Chondrocyte (in vitro differentiated cells): ENCODE data around the gene GPR87. TPM values are rescaled to one million over a fixed set of nuclear protein-coding genes. Genes with fewer than 3 reads are reported as not detected.

ENCODE experiments used
- DNase-seq: peaks from one replicate; pipeline ENCODE4 v3.0.0; 2021; ENCODE audit warnings: mixed read lengths, low spot score
- H3K27ac Mint-ChIP-seq: one replicate; pipeline ENCODE4 v1.8.0; 2021; ENCODE audit warnings: mild to moderate bottlenecking, moderate library complexity, mixed read lengths; ENCODE audit not compliant: unreplicated experiment
- H3K27me3 Mint-ChIP-seq: 2 replicates; pipeline ENCODE4 v1.8.0; 2021; ENCODE audit warnings: low read depth, mixed read lengths
- H3K36me3 Mint-ChIP-seq: 2 replicates; pipeline ENCODE4 v1.8.0; 2021; ENCODE audit warnings: low read depth, mixed read lengths
- H3K4me1 Mint-ChIP-seq: 2 replicates; pipeline ENCODE4 v1.8.0; 2021; ENCODE audit warnings: low read depth, mild to moderate bottlenecking, mixed read lengths
- H3K4me3 Mint-ChIP-seq: one replicate; pipeline ENCODE4 v1.8.0; 2021; ENCODE audit warnings: mild to moderate bottlenecking, moderate library complexity, mixed read lengths; ENCODE audit not compliant: unreplicated experiment
- H3K9me3 Mint-ChIP-seq: 2 replicates; pipeline ENCODE4 v1.8.0; 2021; ENCODE audit warnings: low read depth, mixed read lengths
- total RNA-seq: library from RNA; stranded (reverse); gene quantifications from 3 replicates; pipeline ENCODE4 v1.2.1, GENCODE V29; 2021
- TF ChIP-seq, protein P1 (sequence below): fragments of 200-600 bp; sonication (generic); IDR thresholded peaks from 2 replicates; pipeline ENCODE4 v1.5.0; 2021; ENCODE audit warnings: antibody characterized with exemption, mild to moderate bottlenecking, moderate library complexity

The GPR87 gene
- total RNA-seq, 1 donor from 2014 or later, result not detected

DNA sequence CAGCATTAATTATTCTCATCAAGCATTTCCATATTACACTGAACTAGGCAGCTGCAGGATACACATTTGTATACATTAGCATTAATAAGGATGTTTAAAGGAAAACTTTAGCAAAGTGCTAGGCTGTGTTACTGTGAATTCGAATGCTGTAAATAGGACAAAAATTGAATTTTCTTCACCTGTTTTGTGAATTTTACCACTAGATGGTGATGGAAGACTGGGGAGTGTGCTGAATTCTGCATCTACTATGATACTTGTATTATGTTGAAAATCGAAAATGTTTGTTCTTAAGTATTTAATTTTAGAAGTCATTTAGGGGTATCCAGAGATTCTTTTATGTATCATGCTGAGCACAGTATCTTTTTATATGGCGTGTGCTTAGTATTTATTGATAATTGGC, 25.9 kb downstream of the GPR87 start:
- Mint-ChIP-seq H3K36me3 (no peaks in the 10 kb centered on the region), H3K27me3 (no peaks in the 10 kb centered on the region)
- no peak for DNase-seq

DNA sequence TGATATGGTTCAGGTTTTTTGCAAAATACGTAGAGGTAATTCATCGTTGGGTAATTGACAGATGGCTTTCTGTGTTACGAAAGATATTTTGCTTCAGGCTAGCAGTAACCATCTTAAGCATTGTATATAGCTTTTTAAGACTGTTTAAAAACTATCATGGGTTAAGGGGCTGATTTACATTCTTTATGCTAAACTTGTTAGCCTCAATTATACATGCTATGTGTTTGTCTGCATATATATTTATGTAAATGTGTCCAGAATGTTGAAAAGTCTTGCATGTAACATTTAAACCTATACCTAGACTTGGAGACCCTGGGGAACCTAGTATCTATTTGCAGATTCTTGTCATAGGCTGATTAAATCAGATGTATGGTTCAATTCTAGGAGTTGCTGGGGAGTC, 27.2 kb downstream of the GPR87 start:
- Mint-ChIP-seq H3K4me3 (no peak overlapping the region), H3K36me3 (no peaks in the 10 kb centered on the region), H3K9me3 (no peaks in the 10 kb centered on the region), H3K27me3 (no peaks in the 10 kb centered on the region), H3K27ac (no peak overlapping the region), H3K4me1 (no peaks in the 10 kb centered on the region)
- no peak for DNase-seq
- TF ChIP-seq, protein P1, sequence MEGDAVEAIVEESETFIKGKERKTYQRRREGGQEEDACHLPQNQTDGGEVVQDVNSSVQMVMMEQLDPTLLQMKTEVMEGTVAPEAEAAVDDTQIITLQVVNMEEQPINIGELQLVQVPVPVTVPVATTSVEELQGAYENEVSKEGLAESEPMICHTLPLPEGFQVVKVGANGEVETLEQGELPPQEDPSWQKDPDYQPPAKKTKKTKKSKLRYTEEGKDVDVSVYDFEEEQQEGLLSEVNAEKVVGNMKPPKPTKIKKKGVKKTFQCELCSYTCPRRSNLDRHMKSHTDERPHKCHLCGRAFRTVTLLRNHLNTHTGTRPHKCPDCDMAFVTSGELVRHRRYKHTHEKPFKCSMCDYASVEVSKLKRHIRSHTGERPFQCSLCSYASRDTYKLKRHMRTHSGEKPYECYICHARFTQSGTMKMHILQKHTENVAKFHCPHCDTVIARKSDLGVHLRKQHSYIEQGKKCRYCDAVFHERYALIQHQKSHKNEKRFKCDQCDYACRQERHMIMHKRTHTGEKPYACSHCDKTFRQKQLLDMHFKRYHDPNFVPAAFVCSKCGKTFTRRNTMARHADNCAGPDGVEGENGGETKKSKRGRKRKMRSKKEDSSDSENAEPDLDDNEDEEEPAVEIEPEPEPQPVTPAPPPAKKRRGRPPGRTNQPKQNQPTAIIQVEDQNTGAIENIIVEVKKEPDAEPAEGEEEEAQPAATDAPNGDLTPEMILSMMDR, result no peak

More for the DNA sequence above, 25.9 kb downstream of the GPR87 start:
- Mint-ChIP-seq H3K4me1 (no peaks in the 10 kb centered on the region), H3K9me3 (no peaks in the 10 kb centered on the region), H3K4me3 (no peak overlapping the region), H3K27ac (no peak overlapping the region)
- TF ChIP-seq, protein P1, result peak; percentile 88

DNA sequence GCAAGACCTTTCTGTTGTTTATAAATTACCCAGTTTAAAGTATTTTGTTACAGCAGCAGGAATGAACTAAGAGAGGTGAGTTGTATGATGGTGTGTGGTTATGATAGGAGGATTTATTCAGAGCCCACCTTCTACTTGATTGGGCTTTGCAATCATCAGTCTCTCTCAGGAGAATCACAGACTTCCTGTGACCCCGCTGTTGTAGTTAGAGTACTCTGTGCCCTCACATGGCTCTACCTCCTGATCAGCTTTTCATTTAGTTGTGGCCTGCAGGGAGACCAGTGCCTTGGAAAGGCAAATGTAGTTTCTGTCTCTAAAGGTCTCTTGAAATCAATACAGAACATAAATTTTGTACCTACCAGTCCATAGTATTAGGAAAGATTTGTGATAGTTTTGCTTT, 30.7 kb downstream of the GPR87 start:
- no peak for DNase-seq
- Mint-ChIP-seq H3K9me3 (no peaks in the 10 kb centered on the region), H3K4me1 (peaks cover 11% of the 10 kb centered on the region), H3K27ac (no peak overlapping the region), H3K4me3 (no peak overlapping the region), H3K27me3 (no peaks in the 10 kb centered on the region), H3K36me3 (no peaks in the 10 kb centered on the region)
- TF ChIP-seq, protein P1, result no peak

DNA sequence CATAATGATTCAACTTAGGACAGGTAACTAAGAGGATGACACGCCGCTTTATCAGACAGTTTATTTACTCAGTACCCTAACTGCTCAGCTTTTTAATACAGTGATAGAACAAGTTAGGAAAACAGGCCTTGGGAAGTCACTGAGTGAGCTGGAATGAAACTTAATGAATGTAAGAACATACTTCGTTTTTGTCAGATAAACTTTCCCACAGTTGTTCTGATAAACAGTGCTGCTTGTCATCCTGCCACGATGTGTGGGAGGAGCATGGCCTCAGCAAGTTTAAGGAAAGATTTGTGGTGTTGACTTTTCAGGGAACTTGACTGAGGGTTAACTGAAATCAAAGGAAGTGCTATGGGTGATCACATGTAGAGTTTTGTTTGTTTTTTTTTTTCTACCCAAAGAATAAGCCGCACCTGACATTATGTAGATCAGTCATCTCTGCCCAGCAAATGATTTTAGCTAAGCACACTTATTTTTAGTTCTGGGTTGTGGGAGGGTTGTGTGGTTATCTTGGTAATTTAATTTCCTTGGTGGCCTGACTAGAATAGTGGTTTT, 32.6 kb downstream of the GPR87 start:
- Mint-ChIP-seq H3K4me3 (no peak overlapping the region), H3K36me3 (no peaks in the 10 kb centered on the region), H3K27me3 (no peaks in the 10 kb centered on the region), H3K4me1 (peaks cover 11% of the 10 kb centered on the region), H3K9me3 (no peaks in the 10 kb centered on the region), H3K27ac (no peak overlapping the region)
- TF ChIP-seq, protein P1, result no peak
- no peak for DNase-seq

DNA sequence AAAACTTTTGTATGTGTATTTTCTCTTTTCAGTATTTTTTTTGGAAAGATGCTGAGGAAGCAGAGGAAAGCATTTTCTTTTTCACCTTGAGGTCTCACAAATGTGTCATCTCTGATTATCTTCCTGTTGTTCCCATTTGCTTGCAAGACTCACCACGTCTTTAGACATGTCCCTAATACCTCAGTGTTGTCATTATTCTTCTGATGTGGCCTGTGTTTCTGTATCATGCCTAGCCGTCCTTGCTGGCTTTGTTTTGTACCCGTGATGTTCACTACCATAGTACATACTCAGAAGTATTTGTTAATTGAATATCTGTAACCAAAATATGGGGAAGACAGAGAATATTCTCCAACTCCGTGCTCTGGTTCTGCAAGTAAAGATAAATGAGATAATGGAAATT, 33.2 kb downstream of the GPR87 start:
- TF ChIP-seq, protein P1, result no peak
- DNase-seq, result no peak
- H3K27ac Mint-ChIP-seq, result no peak overlapping the region
- peaks cover 11% of the 10 kb centered on the region for H3K4me1 Mint-ChIP-seq
- no peaks in the 10 kb centered on the region for H3K9me3 Mint-ChIP-seq
- H3K36me3 Mint-ChIP-seq, result no peaks in the 10 kb centered on the region
- H3K27me3 Mint-ChIP-seq, result no peaks in the 10 kb centered on the region
- H3K4me3 Mint-ChIP-seq, result no peak overlapping the region
